Measurements from ENCODE around the gene SNX9. TPM values are rescaled to one million over a fixed set of nuclear protein-coding genes. Genes with fewer than 3 reads are reported as not detected.
"Not testable (repeated sequence)": the region's sequence is repeated elsewhere in the genome, so short reads cannot be mapped to it uniquely, and the experiment has no call there.

Gene SNX9
- total RNA-seq, 1 donor from 2014 or later: 25.0 TPM

DNA sequence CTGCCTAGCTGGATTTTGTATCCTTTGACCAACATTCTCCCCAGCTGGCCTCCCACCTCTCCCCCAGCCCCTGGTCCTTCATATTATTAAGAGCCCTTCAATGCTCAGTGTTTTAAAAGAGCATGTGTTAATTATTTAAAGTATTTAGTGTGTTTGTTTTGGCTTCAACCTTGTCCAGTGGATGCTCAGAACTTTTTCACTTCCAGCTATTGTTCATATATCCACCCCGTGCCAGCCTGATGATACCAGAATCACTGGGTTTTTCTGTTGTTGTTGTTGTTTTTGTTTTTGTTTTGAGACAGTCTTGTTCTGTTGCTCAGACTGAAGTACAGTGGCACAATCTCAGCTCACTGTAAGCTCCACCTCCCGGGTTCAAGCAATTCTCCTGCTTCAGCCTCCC lies 30.4 kb upstream of the SNX9 start:
- no peak overlapping the region for H3K27ac ChIP-seq
- intact Hi-C loops (cut with DNase I): no loop called here
- no peak overlapping the region for H3K4me3 ChIP-seq
- no peak for TF ChIP-seq CTCF (IDR thresholded peaks at IDR 0.05)
- no peaks in the 10 kb centered on the region for H3K4me1 ChIP-seq
- DNase-seq (no peak), ATAC-seq (no peak)
- H3K27me3 ChIP-seq (ENCODE audit: low read depth): no peaks in the 10 kb centered on the region
- H3K9me3 ChIP-seq: no peaks in the 10 kb centered on the region
- no peaks in the 10 kb centered on the region for H3K36me3 ChIP-seq

- ATAC-seq, DNase-seq: not testable (repeated sequence)
Measured at GRCh38 chr6:157794012-157794411, 29.0 kb upstream of the SNX9 start.

GRCh38 chr6:157795841-157796240 lies 27.2 kb upstream of the SNX9 start:
- no peak for TF ChIP-seq CTCF (IDR thresholded peaks at IDR 0.05)
- no peak for DNase-seq

More at GRCh38 chr6:157794012-157794411, 29.0 kb upstream of the SNX9 start:
- H3K9me3 ChIP-seq; H3K4me3 ChIP-seq; H3K27me3 ChIP-seq (ENCODE audit: low read depth); H3K27ac ChIP-seq; intact Hi-C loops (cut with DNase I); H3K4me1 ChIP-seq; H3K36me3 ChIP-seq: not testable (repeated sequence)

GRCh38 chr6:157798851-157799250 lies 24.2 kb upstream of the SNX9 start:
- H3K9me3 ChIP-seq: no peaks in the 10 kb centered on the region
- no peak for ATAC-seq
- no peak for DNase-seq
- no peak for TF ChIP-seq CTCF (IDR thresholded peaks at IDR 0.05)
- intact Hi-C loops (cut with DNase I): no loop called here
- no peaks in the 10 kb centered on the region for H3K4me1 ChIP-seq
- H3K27ac ChIP-seq: no peak overlapping the region
- no peak overlapping the region for H3K4me3 ChIP-seq
- H3K36me3 ChIP-seq: no peaks in the 10 kb centered on the region
- no peaks in the 10 kb centered on the region for H3K27me3 ChIP-seq (ENCODE audit: low read depth)

More at GRCh38 chr6:157795841-157796240, 27.2 kb upstream of the SNX9 start:
- Histone ChIP-seq H3K27ac (no peak overlapping the region), H3K9me3 (no peaks in the 10 kb centered on the region), H3K36me3 (no peaks in the 10 kb centered on the region), H3K4me1 (no peaks in the 10 kb centered on the region), H3K4me3 (no peak overlapping the region), H3K27me3 (ENCODE audit: low read depth) (no peaks in the 10 kb centered on the region)
- no peak for ATAC-seq
- intact Hi-C loops (cut with DNase I): no loop called here

GRCh38 chr6:157799561-157799960 lies 23.5 kb upstream of the SNX9 start:
- ATAC-seq; H3K27ac ChIP-seq; H3K27me3 ChIP-seq (ENCODE audit: low read depth); H3K4me1 ChIP-seq; DNase-seq; H3K9me3 ChIP-seq; H3K4me3 ChIP-seq; intact Hi-C loops (cut with DNase I); H3K36me3 ChIP-seq: not testable (repeated sequence)

- no peaks in the 10 kb centered on the region for H3K9me3 ChIP-seq
- DNase-seq: no peak
- no peak for TF ChIP-seq CTCF (IDR thresholded peaks at IDR 0.05)
- H3K4me3 ChIP-seq: no peak overlapping the region
- no peak overlapping the region for H3K27ac ChIP-seq
- ATAC-seq: no peak
- no peaks in the 10 kb centered on the region for H3K4me1 ChIP-seq
- H3K36me3 ChIP-seq: no peaks in the 10 kb centered on the region
- H3K27me3 ChIP-seq (ENCODE audit: low read depth): no peaks in the 10 kb centered on the region
- intact Hi-C loops (cut with DNase I): no loop called here
Measured at GRCh38 chr6:157800420-157801237, 22.4 kb upstream of the SNX9 start.
